ENCODE data around the gene PSIP1. TPM values are rescaled to one million over a fixed set of nuclear protein-coding genes. Genes with fewer than 3 reads are reported as not detected.

PSIP1 gene
- total and polyA plus RNA-seq, 9 of the 15 experiments (the other 6 are each of a cell fraction or from before 2014, with no cell fraction given) = 18.8 to 119 (median 59.9) TPM

DNA sequence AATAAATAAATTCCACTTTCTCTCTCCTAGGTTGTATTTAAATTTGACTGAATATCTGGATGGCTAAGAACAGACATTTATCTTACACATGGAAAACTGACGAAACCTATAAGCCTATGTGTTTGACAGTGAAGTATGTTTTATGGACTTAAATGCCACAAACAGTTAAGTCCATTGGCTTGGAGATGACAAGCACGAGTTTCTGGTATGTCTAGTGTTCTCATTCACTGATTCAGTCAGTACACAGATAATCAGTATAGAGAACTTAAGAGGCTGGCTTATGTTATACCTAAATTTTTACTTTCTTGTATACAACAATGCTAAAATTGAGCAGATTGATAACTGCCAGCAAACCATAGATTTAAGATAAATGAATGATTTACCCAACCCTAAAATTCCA, 49.2 kb downstream of the PSIP1 start:
- no peaks in the 10 kb centered on the region for H3K4me1 ChIP-seq (replicated peaks in 1 of 2; ENCODE audit: control insufficient read depth in 2 of 2, insufficient read depth in 2 of 2, low read length in 2 of 2)

GRCh38 chr9:15461056-15461455, 49.7 kb downstream of the PSIP1 start:
- ChIA-PET CTCF (ENCODE audit: low intra/inter-chr PET ratio) (no interaction called here), POLR2A (no interaction called here)
- Histone ChIP-seq H3K27ac (ENCODE audit: extremely low read depth, low read depth, low read length) (no peak overlapping the region), H3K4me1 (replicated peaks in 1 of 2; ENCODE audit: control insufficient read depth in 2 of 2, insufficient read depth in 2 of 2, low read length in 2 of 2) (no peaks in the 10 kb centered on the region), H3K36me3 (ENCODE audit: control insufficient read depth, insufficient read depth, low read length) (peaks cover 86% of the 10 kb centered on the region), H3K9ac (ENCODE audit: insufficient read depth in 1 of 2, low read depth in 2 of 2, low read length in 2 of 2) (no peak overlapping the region), H2AFZ (ENCODE audit: low read depth, low read length) (no peak overlapping the region), H3K79me2 (ENCODE audit: control insufficient read depth, insufficient read depth, low read length) (no peaks in the 10 kb centered on the region), H3K4me3 (no peak overlapping the region), H4K20me1 (replicated peaks; ENCODE audit: control insufficient read depth, insufficient read depth, low read length) (no peaks in the 10 kb centered on the region), H3K27me3 (ENCODE audit: control insufficient read depth in 2 of 2, insufficient read depth in 2 of 2, low read length in 2 of 2) (no peaks in the 10 kb centered on the region), H3K4me2 (ENCODE audit: insufficient read depth, low read length) (no peak overlapping the region), H3K9me1 (ENCODE audit: control insufficient read depth, insufficient read depth, low read length) (no peaks in the 10 kb centered on the region), H3K9me3 (replicated peaks; ENCODE audit: control insufficient read depth, insufficient read depth, low read depth, low read length) (no peaks in the 10 kb centered on the region)
- DNase-seq (ENCODE audit: extremely low read depth in 1 of 4, low spot score in 3 of 4) (no peak), FAIRE-seq (no peak), ATAC-seq (no peak)
- intact Hi-C loops (cut with micrococcal nuclease) = no loop called here
- TF ChIP-seq PHF20 (IDR thresholded peaks at IDR 0.05; ENCODE audit: partially characterized antibody) (no peak), HNRNPH1 (optimal IDR thresholded peaks at IDR 0.05; ENCODE audit: low read depth, low read length) (no peak), PCBP2 (IDR thresholded peaks at IDR 0.05; ENCODE audit: low read depth, low read length, poor library complexity, severe bottlenecking) (no peak), ZZZ3 (IDR thresholded peaks at IDR 0.05) (no peak), RBBP5 (IDR thresholded peaks at IDR 0.05; ENCODE audit: borderline replicate concordance, insufficient read depth, low read length, poor library complexity, severe bottlenecking) (no peak)
- BruUV-seq (replicated peaks) = no TSS peak
- 94% methylated on average over 8 of the region's 8 CpGs for WGBS (ENCODE audit: insufficient coverage, low coverage, missing lambda C conversion rate)
- in situ Hi-C loops (cut with MboI) = no loop called here

More for the DNA sequence above, 49.2 kb downstream of the PSIP1 start:
- TF ChIP-seq CREM (IDR thresholded peaks at IDR 0.05; ENCODE audit: low read depth) (no peak), NEUROD1 (IDR thresholded peaks at IDR 0.05; ENCODE audit: borderline replicate concordance, low read depth, low read length, partially characterized antibody) (no peak)
- 61% methylated on average over 2 of the region's 2 CpGs for WGBS (ENCODE audit: insufficient coverage, low coverage, missing lambda C conversion rate)
- DNase-seq (ENCODE audit: extremely low read depth in 1 of 4, low spot score in 3 of 4) = no peak
- in situ Hi-C loops (cut with MboI) = no loop called here
- Histone ChIP-seq H3K27me3 (ENCODE audit: control insufficient read depth in 2 of 2, insufficient read depth in 2 of 2, low read length in 2 of 2) (no peaks in the 10 kb centered on the region), H3K4me2 (ENCODE audit: insufficient read depth, low read length) (no peak overlapping the region), H2AFZ (ENCODE audit: low read depth, low read length) (no peak overlapping the region), H3K9ac (ENCODE audit: insufficient read depth in 1 of 2, low read depth in 2 of 2, low read length in 2 of 2) (no peak overlapping the region), H3K79me2 (ENCODE audit: control insufficient read depth, insufficient read depth, low read length) (no peaks in the 10 kb centered on the region), H3K36me3 (ENCODE audit: control insufficient read depth, insufficient read depth, low read length) (peaks cover 88% of the 10 kb centered on the region), H3K9me1 (ENCODE audit: control insufficient read depth, insufficient read depth, low read length) (no peaks in the 10 kb centered on the region), H4K20me1 (replicated peaks; ENCODE audit: control insufficient read depth, insufficient read depth, low read length) (no peaks in the 10 kb centered on the region), H3K9me3 (replicated peaks; ENCODE audit: control insufficient read depth, insufficient read depth, low read depth, low read length) (no peaks in the 10 kb centered on the region), H3K4me3 (no peak overlapping the region), H3K27ac (ENCODE audit: extremely low read depth, low read depth, low read length) (no peak overlapping the region)
- intact Hi-C loops (cut with micrococcal nuclease) = no loop called here
- BruUV-seq (replicated peaks) = no TSS peak
- ChIA-PET CTCF (ENCODE audit: low intra/inter-chr PET ratio) (no interaction called here), POLR2A (no interaction called here)
- FAIRE-seq = no peak
- ATAC-seq = no peak

Data from K562 (cell line).